Right atrium auricular region (tissue), 2 donors: ENCODE data around the gene LTBP2. TPM values are rescaled to one million over a fixed set of nuclear protein-coding genes. Genes with fewer than 3 reads are reported as not detected.

Experiments used
- DNase-seq: peaks from one replicate; pipeline ENCODE4 v3.0.0-alpha.2; 2019; ENCODE audit warnings: low spot score
- H3K27ac ChIP-seq, 2 donors: fragments of 200-600 bp; sonication (generic); 1 replicate in 1 of 2; 2 replicates in 1 of 2; pipeline ENCODE4 v1.5.1; 2016 to 2019
- H3K27me3 ChIP-seq, 2 donors: fragments of 200-600 bp; sonication (generic); one replicate each; pipeline versions ENCODE4 v1.5.1 to v1.6.0; 2017 to 2019
- H3K36me3 ChIP-seq: fragments of 200-600 bp; sonication (generic); one replicate; pipeline ENCODE4 v1.5.1; 2016
- H3K4me1 ChIP-seq, 2 donors: fragments of 200-600 bp; sonication (generic); one replicate each; pipeline versions ENCODE4 v1.5.1 to v1.6.0; 2017 to 2019
- H3K4me3 ChIP-seq, 2 donors: fragments of 200-600 bp; sonication (generic); 1 replicate in 1 of 2; 2 replicates in 1 of 2; pipeline ENCODE4 v1.5.1; 2017 to 2019; ENCODE audit warnings: mild to moderate bottlenecking in 1 of 2, moderate library complexity in 1 of 2
- H3K9me3 ChIP-seq, 2 donors: fragments of 200-600 bp; sonication (generic); one replicate each; pipeline ENCODE4 v1.5.1; 2019
- CTCF ChIP-seq, 2 donors: fragments of 200-600 bp; sonication (generic); IDR thresholded peaks; one replicate each; pipeline ENCODE4 v1.5.1; 2019; ENCODE audit warnings: antibody characterized with exemption in 2 of 2
- total RNA-seq, 2 donors: library from RNA; depleted of rRNA; stranded (reverse); fragments of >200 nt; gene quantifications; one replicate each; pipeline ENCODE4 v1.1.0, GENCODE V29; 2016

Gene LTBP2
- total RNA-seq, 2 donors from 2014 or later = 32.1 to 102 TPM

- no peak for TF ChIP-seq CTCF (IDR thresholded peaks at IDR 0.05)
- peaks cover 0 to 48% of the 10 kb centered on the region in 2 donors for H3K4me1 ChIP-seq
- DNase-seq = no peak
Measured at GRCh38 chr14:74580275-74580672, 31.8 kb downstream of the LTBP2 start.

GRCh38 chr14:74579447-74580274, 32.4 kb downstream of the LTBP2 start:
- Histone ChIP-seq H3K36me3 (no peaks in the 10 kb centered on the region), H3K27ac (peak overlapping the region in 1 of 2 donors; percentile 15), H3K9me3 (no peaks in the 10 kb centered on the region), H3K4me1 (peaks cover 0 to 52% of the 10 kb centered on the region in 2 donors), H3K27me3 (no peaks in the 10 kb centered on the region), H3K4me3 (no peak overlapping the region)
- TF ChIP-seq CTCF (IDR thresholded peaks at IDR 0.05) = no peak
- no peak for DNase-seq

More at GRCh38 chr14:74580275-74580672, 31.8 kb downstream of the LTBP2 start:
- H3K27ac ChIP-seq = no peak overlapping the region
- no peaks in the 10 kb centered on the region for H3K36me3 ChIP-seq
- H3K4me3 ChIP-seq = no peak overlapping the region
- H3K27me3 ChIP-seq = no peaks in the 10 kb centered on the region
- H3K9me3 ChIP-seq = no peaks in the 10 kb centered on the region

GRCh38 chr14:74578479-74578878, 33.6 kb downstream of the LTBP2 start:
- Histone ChIP-seq H3K9me3 (no peaks in the 10 kb centered on the region), H3K4me1 (peaks cover 0 to 44% of the 10 kb centered on the region in 2 donors), H3K36me3 (no peaks in the 10 kb centered on the region), H3K4me3 (no peak overlapping the region), H3K27me3 (no peaks in the 10 kb centered on the region), H3K27ac (no peak overlapping the region)
- TF ChIP-seq CTCF (IDR thresholded peaks at IDR 0.05) = no peak
- no peak for DNase-seq

- H3K27me3 ChIP-seq = no peaks in the 10 kb centered on the region
- no peaks in the 10 kb centered on the region for H3K36me3 ChIP-seq
- peaks cover 0 to 44% of the 10 kb centered on the region in 2 donors for H3K4me1 ChIP-seq
- no peak for DNase-seq
- peak overlapping the region in 1 of 2 donors; percentile 7 for H3K27ac ChIP-seq
- no peak overlapping the region for H3K4me3 ChIP-seq
- no peaks in the 10 kb centered on the region for H3K9me3 ChIP-seq
- TF ChIP-seq CTCF (IDR thresholded peaks at IDR 0.05) = no peak
Measured at GRCh38 chr14:74577948-74578275, 34.1 kb downstream of the LTBP2 start.

GRCh38 chr14:74577247-74577947, 34.6 kb downstream of the LTBP2 start:
- DNase-seq = peak; percentile 80
- Histone ChIP-seq H3K27ac (peak overlapping the region in 1 of 2 donors; percentile 38), H3K27me3 (no peaks in the 10 kb centered on the region), H3K9me3 (no peaks in the 10 kb centered on the region), H3K36me3 (no peaks in the 10 kb centered on the region), H3K4me1 (peaks cover 0 to 44% of the 10 kb centered on the region in 2 donors), H3K4me3 (no peak overlapping the region)
- no peak for TF ChIP-seq CTCF (IDR thresholded peaks at IDR 0.05)
